ENCODE data around the gene RPS6KA5.

Gene RPS6KA5

DNA sequence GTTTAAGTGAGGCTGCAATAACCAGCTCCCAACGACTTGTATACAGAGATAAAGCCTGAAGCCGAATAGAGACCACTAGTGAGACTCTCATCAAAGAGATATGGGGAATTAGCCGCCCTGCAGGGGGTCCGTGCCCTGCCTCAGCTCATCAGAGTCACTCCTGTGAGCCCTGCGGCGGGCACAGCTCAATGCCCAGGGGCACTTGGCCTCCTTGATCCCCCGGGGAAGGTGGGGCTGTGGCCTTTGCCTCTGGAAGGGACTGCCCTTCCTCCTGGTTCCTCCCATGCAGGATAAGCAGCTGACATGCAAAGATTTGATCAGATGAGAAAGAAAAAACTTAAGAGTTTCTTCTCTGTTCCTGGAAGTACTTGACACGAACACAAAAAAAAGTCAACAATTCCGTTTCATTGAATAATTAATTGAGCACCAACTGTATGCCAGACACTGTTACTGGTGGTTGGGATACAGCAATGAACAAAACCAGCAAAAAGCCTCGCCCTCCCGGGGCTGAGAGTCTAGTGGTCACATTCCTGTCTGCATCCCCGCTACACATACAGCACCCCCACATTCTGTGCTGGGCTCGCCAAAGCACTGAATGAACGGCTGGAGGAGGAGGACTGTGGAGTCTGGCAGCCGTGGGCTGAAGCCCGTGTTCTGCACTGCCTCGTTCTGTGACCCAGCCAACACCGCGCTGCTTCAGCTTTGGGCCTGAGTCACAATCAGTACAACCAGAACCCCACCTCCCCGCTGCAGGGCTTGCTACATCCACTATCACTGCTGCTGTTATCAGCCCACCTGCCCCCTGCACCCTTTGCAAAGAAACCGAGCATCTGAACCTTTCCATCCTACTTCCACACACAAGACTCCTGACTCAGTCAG, 254.5 kb downstream of the RPS6KA5 start:
- DNase-seq (ENCODE audit: low spot score) = no peak

DNA sequence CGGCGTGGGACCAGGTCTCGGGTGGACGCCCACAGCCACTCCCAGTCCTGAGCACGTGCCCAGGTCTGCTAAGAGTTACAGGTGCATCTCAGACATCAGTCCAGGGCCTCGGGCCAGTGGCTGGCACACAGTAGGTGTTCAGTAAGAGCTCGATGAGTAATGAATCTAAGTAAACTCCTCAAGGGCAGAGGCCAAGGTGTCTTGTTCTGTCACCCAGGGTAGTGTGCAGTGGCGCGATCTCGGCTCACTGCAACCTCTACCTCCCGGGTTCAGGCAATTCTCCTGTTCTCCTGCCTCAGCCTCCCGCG, 255.4 kb downstream of the RPS6KA5 start:
- no peak for DNase-seq (ENCODE audit: low spot score)

DNA sequence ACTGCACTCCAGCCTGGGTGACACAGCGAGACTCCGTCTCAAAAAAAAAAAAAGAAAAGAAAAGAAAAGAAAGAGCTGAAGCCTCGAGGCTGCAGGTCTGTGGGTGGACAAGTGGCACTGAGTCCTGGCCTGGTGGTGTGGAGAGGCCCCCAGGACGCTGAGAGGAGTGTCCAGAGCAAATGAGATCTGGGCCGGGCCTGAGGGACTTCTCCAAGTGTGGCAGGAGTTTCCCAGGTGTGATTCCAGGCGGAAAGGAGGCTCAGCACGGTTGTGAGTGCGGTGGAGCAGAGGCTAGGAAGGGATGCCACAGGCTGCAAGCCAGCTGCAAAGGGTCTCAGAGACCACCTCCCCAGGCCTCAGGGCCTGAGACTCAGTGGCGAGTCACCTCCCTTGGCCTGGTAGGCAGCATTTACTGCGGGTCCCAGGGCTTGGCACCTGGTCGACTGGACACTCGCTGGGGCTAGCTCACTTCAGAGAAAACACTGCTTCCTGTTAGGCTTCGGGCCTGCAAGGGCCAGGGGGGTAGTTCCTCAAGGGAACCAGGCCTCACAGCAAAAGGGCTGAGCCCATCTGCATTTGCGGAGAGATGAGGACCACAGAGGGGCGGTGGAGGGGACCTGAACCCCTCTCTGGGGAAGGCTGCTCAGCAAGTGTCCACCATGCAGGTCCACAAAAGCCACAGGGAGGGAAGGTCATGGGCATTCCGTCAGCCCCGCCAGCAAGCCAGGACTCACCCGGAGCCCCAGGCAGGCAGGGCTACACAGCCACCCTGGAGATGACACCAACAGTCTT, 256.0 kb downstream of the RPS6KA5 start:
- DNase-seq (ENCODE audit: low spot score) = no peak

GRCh38 chr14:90803249-90803648, 257.2 kb downstream of the RPS6KA5 start:
- no peak for DNase-seq (ENCODE audit: low spot score)

GRCh38 chr14:90799420-90799819, 261.0 kb downstream of the RPS6KA5 start:
- DNase-seq (ENCODE audit: low spot score) = no peak

DNA sequence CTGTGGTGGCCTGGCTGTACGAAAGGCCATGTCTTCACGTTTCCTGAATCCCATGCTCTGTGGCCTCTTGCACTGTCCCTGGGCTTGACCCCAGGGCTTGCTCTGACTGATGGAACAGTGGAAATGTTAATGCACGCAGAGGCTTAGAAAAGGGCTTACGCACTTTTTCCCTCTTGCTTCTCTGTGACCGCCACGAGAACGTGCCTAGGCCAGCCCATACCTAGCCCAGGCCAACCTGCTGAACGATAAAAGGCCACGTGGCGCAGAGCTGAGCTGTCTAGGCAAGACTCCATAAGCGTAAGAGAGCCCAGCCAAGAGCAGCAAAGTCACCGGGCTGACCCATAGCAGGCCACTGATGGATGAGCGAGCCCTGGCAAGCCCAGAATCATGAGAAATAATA, 262.5 kb downstream of the RPS6KA5 start:
- DNase-seq (ENCODE audit: low spot score) = no peak

Measured in germinal center (tissue), 1 donor.